Skeletal muscle satellite cell (primary cell): ENCODE measurements around the gene CELF4.

ENCODE experiments used
- H3K27me3 ChIP-seq: 2 replicates; pipeline ENCODE4 v1.7.0; 2013; ENCODE audit warnings: low read length; ENCODE audit not compliant: control insufficient read depth, insufficient read depth
- H3K36me3 ChIP-seq: 2 replicates; pipeline ENCODE4 v1.7.0; 2013; ENCODE audit warnings: mild to moderate bottlenecking, control low read depth, low read length; ENCODE audit not compliant: insufficient read depth
- H3K4me1 ChIP-seq: 2 replicates; pipeline ENCODE4 v1.7.0; 2013; ENCODE audit warnings: low read length; ENCODE audit not compliant: control insufficient read depth, insufficient read depth
- H3K4me2 ChIP-seq: 2 replicates; pipeline ENCODE4 v1.7.0; 2013; ENCODE audit warnings: mild to moderate bottlenecking, low read length
- H3K4me3 ChIP-seq: 2 replicates; pipeline ENCODE4 v1.7.0; 2013; ENCODE audit warnings: low read length
- H3K9ac ChIP-seq: 2 replicates; pipeline ENCODE4 v1.7.0; 2013; ENCODE audit warnings: mild to moderate bottlenecking, low read depth, low read length, moderate library complexity
- H3K9me3 ChIP-seq: replicated peaks from 2 replicates; pipeline ENCODE4 v1.7.0; 2013; ENCODE audit warnings: mild to moderate bottlenecking, control low read depth, low read length

Gene CELF4

DNA sequence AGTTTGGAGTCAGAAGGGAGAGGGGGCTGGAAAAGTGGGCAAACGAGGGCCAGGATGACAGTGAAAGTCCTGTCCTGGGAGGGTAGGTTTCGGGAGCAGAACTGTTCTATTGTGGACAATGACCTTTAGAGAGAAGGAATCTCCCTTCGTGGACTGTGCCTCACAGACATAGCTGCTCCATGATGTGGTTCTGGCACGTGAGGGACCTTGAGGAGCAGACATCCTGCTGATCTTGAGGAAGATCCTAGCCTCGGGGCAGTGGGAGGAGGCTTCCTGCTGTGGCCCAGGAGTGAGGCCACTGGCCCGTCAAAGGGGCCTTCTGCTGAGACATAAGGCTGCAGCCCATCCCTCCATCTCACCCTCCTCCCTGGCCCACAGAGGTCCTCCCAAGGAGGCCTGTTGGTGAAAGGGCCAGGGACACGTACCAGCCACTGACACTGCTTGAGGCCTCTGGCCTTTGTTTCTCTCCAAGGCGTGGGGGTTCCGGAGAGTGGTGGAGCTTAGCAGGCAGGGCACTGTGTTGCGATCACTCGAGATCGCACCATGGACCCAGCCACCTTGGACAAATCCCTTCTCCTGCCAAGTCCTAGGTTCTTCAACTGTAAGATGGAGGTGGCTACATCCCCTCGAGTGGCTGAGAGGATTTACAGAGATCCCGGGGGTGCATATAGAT, 167.2 kb downstream of the CELF4 start:
- no peaks in the 10 kb centered on the region for H3K27me3 ChIP-seq
- H3K4me1 ChIP-seq: peaks cover 22% of the 10 kb centered on the region
- no peaks in the 10 kb centered on the region for H3K9me3 ChIP-seq
- H3K4me2 ChIP-seq: no peak overlapping the region
- H3K4me3 ChIP-seq: no peak overlapping the region
- no peak overlapping the region for H3K9ac ChIP-seq
- H3K36me3 ChIP-seq: no peaks in the 10 kb centered on the region

- Histone ChIP-seq H3K4me1 (peaks cover 17% of the 10 kb centered on the region), H3K9me3 (no peaks in the 10 kb centered on the region)
Measured at GRCh38 chr18:37397814-37398213, 167.8 kb downstream of the CELF4 start.

GRCh38 chr18:37396971-37397720, 168.5 kb downstream of the CELF4 start:
- no peak overlapping the region for H3K4me3 ChIP-seq
- H3K4me2 ChIP-seq: no peak overlapping the region
- no peak overlapping the region for H3K9ac ChIP-seq
- H3K27me3 ChIP-seq: no peaks in the 10 kb centered on the region
- H3K4me1 ChIP-seq: peaks cover 10% of the 10 kb centered on the region
- H3K9me3 ChIP-seq: no peaks in the 10 kb centered on the region
- no peaks in the 10 kb centered on the region for H3K36me3 ChIP-seq

More at GRCh38 chr18:37397814-37398213, 167.8 kb downstream of the CELF4 start:
- Histone ChIP-seq H3K27me3 (no peaks in the 10 kb centered on the region), H3K9ac (no peak overlapping the region), H3K36me3 (no peaks in the 10 kb centered on the region), H3K4me3 (no peak overlapping the region), H3K4me2 (no peak overlapping the region)

DNA sequence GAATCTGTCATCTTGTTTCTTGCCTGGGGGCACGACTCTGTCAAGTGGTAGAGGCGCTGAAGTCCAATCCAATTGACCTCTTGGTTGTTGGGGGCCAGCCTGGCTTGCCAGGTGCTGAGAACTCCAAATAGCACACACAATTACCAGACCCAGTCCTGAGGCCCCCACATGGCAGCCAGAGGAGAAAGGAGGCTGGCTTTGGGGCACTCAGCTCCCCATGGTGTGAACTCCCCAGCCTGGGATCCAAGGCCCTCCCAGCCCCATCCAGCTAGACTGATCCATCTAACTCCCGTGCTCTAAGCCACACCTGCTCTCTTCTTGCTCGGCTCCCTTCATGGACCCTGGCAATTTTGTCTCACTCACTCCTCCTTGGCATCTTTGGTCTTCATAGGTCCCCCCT, 170.0 kb downstream of the CELF4 start:
- Histone ChIP-seq H3K27me3 (peaks cover 3% of the 10 kb centered on the region), H3K36me3 (no peaks in the 10 kb centered on the region), H3K4me1 (peaks cover 10% of the 10 kb centered on the region), H3K9ac (no peak overlapping the region), H3K9me3 (no peaks in the 10 kb centered on the region), H3K4me2 (no peak overlapping the region), H3K4me3 (no peak overlapping the region)

DNA sequence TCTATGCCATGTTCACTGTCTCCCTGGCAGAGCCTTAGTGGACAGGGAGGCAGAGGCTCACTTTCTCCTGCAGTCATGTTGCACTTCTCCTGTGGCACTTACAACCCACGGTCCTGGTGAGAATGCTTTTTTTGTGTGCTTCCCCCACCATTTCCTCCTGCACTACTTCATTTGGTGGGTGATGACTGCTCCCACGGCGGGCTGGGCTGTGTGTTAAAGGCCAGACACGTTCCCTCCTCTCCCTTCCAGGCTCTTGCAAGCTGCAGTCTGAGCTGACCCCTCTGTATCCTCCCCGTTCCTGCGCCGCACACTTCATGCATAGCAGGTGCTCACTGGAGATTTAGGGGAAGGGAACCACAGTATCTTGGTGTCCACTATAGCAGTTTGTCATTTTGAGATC, 170.5 kb downstream of the CELF4 start:
- Histone ChIP-seq H3K27me3 (peaks cover 3% of the 10 kb centered on the region), H3K4me1 (peaks cover 10% of the 10 kb centered on the region), H3K9me3 (no peaks in the 10 kb centered on the region), H3K4me3 (no peak overlapping the region), H3K4me2 (no peak overlapping the region), H3K36me3 (no peaks in the 10 kb centered on the region), H3K9ac (no peak overlapping the region)

DNA sequence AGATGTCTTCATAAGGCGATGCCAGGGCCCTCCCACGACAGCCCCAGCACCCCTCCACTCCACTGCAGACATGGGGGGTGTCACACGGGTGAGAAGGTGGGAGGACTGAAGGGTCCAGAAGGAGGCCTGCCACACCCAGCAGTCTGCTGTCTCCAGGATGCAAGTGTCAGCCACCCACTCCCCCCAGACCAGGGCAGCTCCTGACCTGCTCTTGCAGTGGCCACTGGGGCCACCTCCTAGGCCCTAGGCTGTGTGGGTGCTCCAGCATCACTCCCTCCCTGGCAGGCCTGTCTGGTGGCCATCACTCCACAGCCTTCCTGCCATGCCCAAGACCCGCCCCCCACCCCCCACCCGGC, 171.0 kb downstream of the CELF4 start:
- Histone ChIP-seq H3K4me3 (peak overlapping the region; percentile 71), H3K27me3 (peaks cover 3% of the 10 kb centered on the region), H3K9ac (peak overlapping the region; percentile 82), H3K36me3 (no peaks in the 10 kb centered on the region), H3K9me3 (no peaks in the 10 kb centered on the region), H3K4me1 (peaks cover 10% of the 10 kb centered on the region), H3K4me2 (peak overlapping the region; percentile 88)

- Histone ChIP-seq H3K36me3 (no peaks in the 10 kb centered on the region), H3K9ac (peak overlapping the region; percentile 82), H3K4me2 (peak overlapping the region; percentile 88), H3K4me3 (peak overlapping the region; percentile 71), H3K27me3 (peaks cover 3% of the 10 kb centered on the region), H3K9me3 (no peaks in the 10 kb centered on the region), H3K4me1 (peaks cover 10% of the 10 kb centered on the region)
Measured at GRCh38 chr18:37393945-37394609, 171.5 kb downstream of the CELF4 start.

GRCh38 chr18:37393221-37393827, 172.3 kb downstream of the CELF4 start:
- no peak overlapping the region for H3K4me3 ChIP-seq
- no peaks in the 10 kb centered on the region for H3K9me3 ChIP-seq

GRCh38 chr18:37392648-37393047, 172.9 kb downstream of the CELF4 start:
- Histone ChIP-seq H3K36me3 (no peaks in the 10 kb centered on the region), H3K4me1 (peaks cover 10% of the 10 kb centered on the region), H3K4me2 (no peak overlapping the region), H3K4me3 (no peak overlapping the region), H3K27me3 (peaks cover 11% of the 10 kb centered on the region), H3K9ac (no peak overlapping the region), H3K9me3 (no peaks in the 10 kb centered on the region)

More at GRCh38 chr18:37393221-37393827, 172.3 kb downstream of the CELF4 start:
- Histone ChIP-seq H3K27me3 (peaks cover 4% of the 10 kb centered on the region), H3K9ac (peak overlapping the region; percentile 82), H3K4me1 (peaks cover 10% of the 10 kb centered on the region), H3K4me2 (peak overlapping the region; percentile 88), H3K36me3 (no peaks in the 10 kb centered on the region)

GRCh38 chr18:37391698-37392548, 173.7 kb downstream of the CELF4 start:
- Histone ChIP-seq H3K4me2 (no peak overlapping the region), H3K4me1 (peaks cover 10% of the 10 kb centered on the region), H3K27me3 (peaks cover 15% of the 10 kb centered on the region), H3K9ac (no peak overlapping the region), H3K36me3 (no peaks in the 10 kb centered on the region), H3K4me3 (no peak overlapping the region), H3K9me3 (no peaks in the 10 kb centered on the region)

DNA sequence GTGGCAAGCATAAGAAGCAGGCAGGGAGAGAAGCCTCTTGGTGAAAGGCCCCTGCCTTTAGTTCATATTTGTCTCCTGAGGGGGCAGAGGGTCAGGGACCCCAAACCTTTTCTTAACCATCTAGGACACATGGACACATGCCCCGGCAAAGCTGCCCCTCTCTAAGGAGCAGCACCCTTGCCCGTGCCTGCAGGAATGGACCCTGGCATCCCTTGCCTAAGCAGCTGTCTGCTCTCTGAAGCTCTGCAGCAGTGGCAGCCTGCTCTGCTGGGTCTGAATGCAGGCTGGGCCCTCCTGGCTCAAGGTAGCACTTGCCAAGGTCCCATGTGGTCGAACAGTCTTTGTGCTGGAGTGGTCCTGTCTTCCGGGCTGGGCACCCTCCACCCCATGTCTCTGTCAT, 174.4 kb downstream of the CELF4 start:
- H3K27me3 ChIP-seq: peaks cover 15% of the 10 kb centered on the region
- peaks cover 10% of the 10 kb centered on the region for H3K4me1 ChIP-seq
- H3K36me3 ChIP-seq: no peaks in the 10 kb centered on the region
- H3K4me2 ChIP-seq: no peak overlapping the region
- H3K9ac ChIP-seq: no peak overlapping the region
- H3K4me3 ChIP-seq: no peak overlapping the region
- H3K9me3 ChIP-seq: no peaks in the 10 kb centered on the region
